ENCODE measurements around the gene SPATA20. TPM values are rescaled to one million over a fixed set of nuclear protein-coding genes. Genes with fewer than 3 reads are reported as not detected.

SPATA20 gene
- total RNA-seq, 1 donor from 2014 or later = 84.1 TPM

- TF ChIP-seq, protein P1, sequence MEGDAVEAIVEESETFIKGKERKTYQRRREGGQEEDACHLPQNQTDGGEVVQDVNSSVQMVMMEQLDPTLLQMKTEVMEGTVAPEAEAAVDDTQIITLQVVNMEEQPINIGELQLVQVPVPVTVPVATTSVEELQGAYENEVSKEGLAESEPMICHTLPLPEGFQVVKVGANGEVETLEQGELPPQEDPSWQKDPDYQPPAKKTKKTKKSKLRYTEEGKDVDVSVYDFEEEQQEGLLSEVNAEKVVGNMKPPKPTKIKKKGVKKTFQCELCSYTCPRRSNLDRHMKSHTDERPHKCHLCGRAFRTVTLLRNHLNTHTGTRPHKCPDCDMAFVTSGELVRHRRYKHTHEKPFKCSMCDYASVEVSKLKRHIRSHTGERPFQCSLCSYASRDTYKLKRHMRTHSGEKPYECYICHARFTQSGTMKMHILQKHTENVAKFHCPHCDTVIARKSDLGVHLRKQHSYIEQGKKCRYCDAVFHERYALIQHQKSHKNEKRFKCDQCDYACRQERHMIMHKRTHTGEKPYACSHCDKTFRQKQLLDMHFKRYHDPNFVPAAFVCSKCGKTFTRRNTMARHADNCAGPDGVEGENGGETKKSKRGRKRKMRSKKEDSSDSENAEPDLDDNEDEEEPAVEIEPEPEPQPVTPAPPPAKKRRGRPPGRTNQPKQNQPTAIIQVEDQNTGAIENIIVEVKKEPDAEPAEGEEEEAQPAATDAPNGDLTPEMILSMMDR (IDR thresholded peaks at IDR 0.05; ENCODE audit: unreplicated experiment) = no peak
- Mint-ChIP-seq H3K4me3 (ENCODE audit: low read depth) (no peak overlapping the region), H3K4me1 (ENCODE audit: low read depth) (peaks cover 17% of the 10 kb centered on the region), H3K36me3 (ENCODE audit: insufficient read depth) (no peaks in the 10 kb centered on the region), H3K27me3 (peaks cover 12% of the 10 kb centered on the region), H3K27ac (no peak overlapping the region), H3K9me3 (ENCODE audit: low read depth) (no peaks in the 10 kb centered on the region)
- DNase-seq (ENCODE audit: low spot score, unreplicated experiment) = no peak
Observed at GRCh38 chr17:50527949-50528474, 19.0 kb upstream of the SPATA20 start.

DNA sequence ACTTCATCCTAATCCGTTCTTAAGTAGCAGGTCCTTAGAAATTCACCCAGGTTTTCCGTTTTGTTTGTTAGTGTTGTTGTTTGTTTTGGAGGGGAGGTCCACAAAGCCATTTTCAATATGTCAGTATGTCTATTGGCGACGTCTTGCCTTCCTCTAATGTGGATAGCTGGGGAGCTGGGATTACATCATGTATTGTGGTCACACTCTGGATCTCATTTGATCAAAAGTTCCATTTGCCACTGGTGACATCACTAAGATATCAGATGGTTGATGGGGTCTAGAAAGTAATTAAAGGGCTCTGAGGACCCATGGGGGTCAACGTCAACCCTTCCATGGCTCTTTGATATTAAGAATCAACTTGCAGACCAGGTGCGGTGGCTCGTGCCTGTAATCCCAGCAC, 17.1 kb upstream of the SPATA20 start:
- no peak for DNase-seq (ENCODE audit: low spot score, unreplicated experiment)
- peaks cover 20% of the 10 kb centered on the region for H3K27me3 Mint-ChIP-seq

DNA sequence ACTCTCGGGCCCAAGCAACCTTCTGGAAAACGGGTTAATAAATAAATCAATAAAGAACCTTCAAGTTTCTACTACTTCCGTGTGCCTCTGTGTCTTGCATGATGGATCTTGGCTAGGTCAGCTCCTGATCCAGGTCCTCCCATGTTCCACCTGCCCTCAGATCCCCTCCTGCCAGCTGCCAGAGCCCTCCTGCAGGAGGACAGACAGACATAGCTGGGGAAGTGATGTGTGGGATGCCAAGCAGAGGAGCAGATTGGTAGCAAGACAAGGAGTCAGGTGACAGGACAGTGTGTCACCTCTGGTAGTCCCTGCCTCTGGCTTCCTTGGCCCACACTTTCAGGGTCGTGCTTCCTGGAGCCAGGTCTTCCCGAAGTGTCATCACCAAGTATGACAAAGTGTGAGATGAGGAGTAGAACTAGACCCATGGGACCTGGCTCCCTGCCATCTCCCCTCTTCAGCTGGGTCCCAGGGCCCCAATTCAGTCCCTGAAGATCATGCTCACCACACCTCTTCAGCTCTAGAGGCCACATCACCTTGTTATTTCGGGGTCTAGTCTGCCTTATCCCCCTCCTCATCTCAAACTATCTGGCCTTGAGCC, 15.4 kb upstream of the SPATA20 start:
- Mint-ChIP-seq H3K27ac (no peak overlapping the region), H3K9me3 (ENCODE audit: low read depth) (no peaks in the 10 kb centered on the region), H3K4me3 (ENCODE audit: low read depth) (no peak overlapping the region), H3K36me3 (ENCODE audit: insufficient read depth) (peaks cover 3% of the 10 kb centered on the region), H3K27me3 (peaks cover 24% of the 10 kb centered on the region), H3K4me1 (ENCODE audit: low read depth) (peaks cover 36% of the 10 kb centered on the region)
- no peak for DNase-seq (ENCODE audit: low spot score, unreplicated experiment)
- TF ChIP-seq, protein P1 (IDR thresholded peaks at IDR 0.05; ENCODE audit: unreplicated experiment) = no peak

More for the DNA sequence above, 17.1 kb upstream of the SPATA20 start:
- no peak overlapping the region for H3K4me3 Mint-ChIP-seq (ENCODE audit: low read depth)
- TF ChIP-seq, protein P1 (IDR thresholded peaks at IDR 0.05; ENCODE audit: unreplicated experiment) = no peak
- peaks cover 33% of the 10 kb centered on the region for H3K4me1 Mint-ChIP-seq (ENCODE audit: low read depth)
- no peak overlapping the region for H3K27ac Mint-ChIP-seq
- no peaks in the 10 kb centered on the region for H3K9me3 Mint-ChIP-seq (ENCODE audit: low read depth)
- no peaks in the 10 kb centered on the region for H3K36me3 Mint-ChIP-seq (ENCODE audit: insufficient read depth)

DNA sequence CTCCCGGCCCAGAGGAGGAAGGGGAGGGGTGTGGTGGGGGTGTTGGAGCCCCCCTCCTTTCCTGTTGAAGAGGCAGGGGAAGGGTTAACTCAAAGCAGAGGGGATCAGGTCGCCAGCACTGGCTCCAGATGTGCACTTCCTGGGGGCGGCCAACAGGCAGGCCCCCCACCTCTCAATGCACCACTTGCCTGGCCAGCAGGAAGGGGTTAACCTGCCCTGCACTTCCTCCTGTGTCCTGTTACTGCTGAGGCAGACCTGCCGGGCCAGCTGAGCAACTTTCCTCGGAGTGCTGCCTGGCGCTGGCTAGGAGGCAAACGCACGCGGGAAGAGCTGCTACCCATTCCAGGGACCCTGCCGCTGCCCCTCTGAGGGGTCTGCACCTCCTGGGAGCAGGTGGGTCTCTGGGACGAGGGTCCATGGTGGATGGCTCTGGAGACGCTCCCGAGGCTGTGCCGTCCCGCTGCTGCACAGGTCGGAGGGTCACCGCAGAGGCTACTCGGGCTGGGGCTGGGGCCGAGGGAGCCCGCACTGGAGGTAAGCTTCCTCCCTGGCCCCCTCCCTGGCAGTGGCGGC, 14.4 kb upstream of the SPATA20 start, which contains the start of gene EPN3:
EPN3 (plus strand) TSS at position 284 of the 573 bp plus-strand sequence. CDS start 3,822 bp downstream, outside the sequence.
- H3K4me1 Mint-ChIP-seq (ENCODE audit: low read depth) = peaks cover 36% of the 10 kb centered on the region
- H3K4me3 Mint-ChIP-seq (ENCODE audit: low read depth) = peak within 1 kb of the TSS; percentile 75
- H3K27ac Mint-ChIP-seq = peak within 1 kb of the TSS; percentile 24

GRCh38 chr17:50533185-50533584, 13.8 kb upstream of the SPATA20 start:
- Mint-ChIP-seq H3K27me3 (peaks cover 22% of the 10 kb centered on the region), H3K4me1 (ENCODE audit: low read depth) (peaks cover 36% of the 10 kb centered on the region), H3K36me3 (ENCODE audit: insufficient read depth) (peaks cover 5% of the 10 kb centered on the region), H3K27ac (peak overlapping the region; percentile 24), H3K9me3 (ENCODE audit: low read depth) (no peaks in the 10 kb centered on the region), H3K4me3 (ENCODE audit: low read depth) (peak overlapping the region; percentile 75)
- TF ChIP-seq, protein P1 (IDR thresholded peaks at IDR 0.05; ENCODE audit: unreplicated experiment) = no peak
- no peak for DNase-seq (ENCODE audit: low spot score, unreplicated experiment)

More for the DNA sequence above, 14.4 kb upstream of the SPATA20 start, which contains the start of gene EPN3:
- peaks cover 5% of the 10 kb centered on the region for H3K36me3 Mint-ChIP-seq (ENCODE audit: insufficient read depth)
- H3K27me3 Mint-ChIP-seq = peaks cover 24% of the 10 kb centered on the region
- TF ChIP-seq, protein P1 (IDR thresholded peaks at IDR 0.05; ENCODE audit: unreplicated experiment) = no peak
- H3K9me3 Mint-ChIP-seq (ENCODE audit: low read depth) = no peaks in the 10 kb centered on the region
- DNase-seq (ENCODE audit: low spot score, unreplicated experiment) = peak; percentile 59
